Measurements from ENCODE around the gene CDH13. TPM values are rescaled to one million over a fixed set of nuclear protein-coding genes. Genes with fewer than 3 reads are reported as not detected.

Gene CDH13
- total RNA-seq, 2 experiments from 2014 or later, result not detected

- Histone ChIP-seq H3K27ac (ENCODE audit: low read depth, low read length, poor library complexity, severe bottlenecking) (no peak overlapping the region), H4K20me1 (ENCODE audit: insufficient read depth, low read length) (no peaks in the 10 kb centered on the region), H3K9me2 (ENCODE audit: insufficient read depth, low read length) (no peaks in the 10 kb centered on the region), H3K4me3 (ENCODE audit: low read depth, low read length, poor library complexity, severe bottlenecking) (no peak overlapping the region), H3K4me1 (ENCODE audit: insufficient read depth, low read length, poor library complexity, severe bottlenecking) (no peaks in the 10 kb centered on the region), H2AFZ (ENCODE audit: low read length) (no peak overlapping the region), H3K79me2 (ENCODE audit: insufficient read depth, low read depth, low read length) (no peaks in the 10 kb centered on the region), H3K4me2 (ENCODE audit: low read length) (no peak overlapping the region), H3K36me3 (ENCODE audit: insufficient read depth, low read length) (no peaks in the 10 kb centered on the region), H3K9me3 (ENCODE audit: low read length) (no peaks in the 10 kb centered on the region)
- no peak for DNase-seq (ENCODE audit: low spot score)
- no peak for TF ChIP-seq EZH2phosphoT487 (IDR thresholded peaks at IDR 0.05; ENCODE audit: borderline replicate concordance, low read depth, low read length)
- POLR2A ChIA-PET, result interaction anchor here (1.0 to 1.1 kb wide), 2 partner anchors 9 to 1829 kb away, joined by 3 to 7 read pairs; no protein-coding TSS in a partner anchor
- no TSS peak for BruUV-seq (replicated peaks)
- CTCF ChIA-PET (ENCODE audit: unreplicated experiment), result no interaction called here
- intact Hi-C loops (cut with micrococcal nuclease; ENCODE audit: unreplicated experiment), result no loop called here
Measured at GRCh38 chr16:82660966-82661365, 34.2 kb downstream of the CDH13 start.

GRCh38 chr16:82664181-82664580 lies 37.4 kb downstream of the CDH13 start:
- no peaks in the 10 kb centered on the region for H3K79me2 ChIP-seq (ENCODE audit: insufficient read depth, low read depth, low read length)
- H3K4me2 ChIP-seq (ENCODE audit: low read length), result no peak overlapping the region
- H3K27ac ChIP-seq (ENCODE audit: low read depth, low read length, poor library complexity, severe bottlenecking), result no peak overlapping the region
- BruUV-seq (replicated peaks), result no TSS peak
- no peaks in the 10 kb centered on the region for H4K20me1 ChIP-seq (ENCODE audit: insufficient read depth, low read length)
- TF ChIP-seq EZH2phosphoT487 (IDR thresholded peaks at IDR 0.05; ENCODE audit: borderline replicate concordance, low read depth, low read length), result no peak
- TF ChIP-seq CTCF (conservative IDR thresholded peaks at IDR 0.05; ENCODE audit: low read length), result no peak
- intact Hi-C loops (cut with micrococcal nuclease; ENCODE audit: unreplicated experiment), result no loop called here
- no peaks in the 10 kb centered on the region for H3K9me2 ChIP-seq (ENCODE audit: insufficient read depth, low read length)
- no peak for DNase-seq (ENCODE audit: low spot score)
- H2AFZ ChIP-seq (ENCODE audit: low read length), result no peak overlapping the region
- H3K9me3 ChIP-seq (ENCODE audit: low read length), result no peaks in the 10 kb centered on the region
- POLR2A ChIA-PET, result no interaction called here
- H3K36me3 ChIP-seq (ENCODE audit: insufficient read depth, low read length), result no peaks in the 10 kb centered on the region
- no peaks in the 10 kb centered on the region for H3K4me1 ChIP-seq (ENCODE audit: insufficient read depth, low read length, poor library complexity, severe bottlenecking)
- CTCF ChIA-PET (ENCODE audit: unreplicated experiment), result interaction anchor here (0.5 kb wide), 1 partner anchor 26 kb away, joined by 3 read pairs; no protein-coding TSS in a partner anchor
- no peak overlapping the region for H3K4me3 ChIP-seq (ENCODE audit: low read depth, low read length, poor library complexity, severe bottlenecking)

GRCh38 chr16:82665025-82665424 lies 38.3 kb downstream of the CDH13 start:
- H4K20me1 ChIP-seq (ENCODE audit: insufficient read depth, low read length), result no peaks in the 10 kb centered on the region
- H3K9me2 ChIP-seq (ENCODE audit: insufficient read depth, low read length), result no peaks in the 10 kb centered on the region
- DNase-seq (ENCODE audit: low spot score), result no peak
- H3K4me1 ChIP-seq (ENCODE audit: insufficient read depth, low read length, poor library complexity, severe bottlenecking), result no peaks in the 10 kb centered on the region
- no peak for TF ChIP-seq EZH2phosphoT487 (IDR thresholded peaks at IDR 0.05; ENCODE audit: borderline replicate concordance, low read depth, low read length)
- TF ChIP-seq CTCF (conservative IDR thresholded peaks at IDR 0.05; ENCODE audit: low read length), result no peak
- no peaks in the 10 kb centered on the region for H3K79me2 ChIP-seq (ENCODE audit: insufficient read depth, low read depth, low read length)
- H3K9me3 ChIP-seq (ENCODE audit: low read length), result no peaks in the 10 kb centered on the region
- H2AFZ ChIP-seq (ENCODE audit: low read length), result no peak overlapping the region
- no peaks in the 10 kb centered on the region for H3K36me3 ChIP-seq (ENCODE audit: insufficient read depth, low read length)
- POLR2A ChIA-PET, result no interaction called here
- H3K4me2 ChIP-seq (ENCODE audit: low read length), result no peak overlapping the region
- intact Hi-C loops (cut with micrococcal nuclease; ENCODE audit: unreplicated experiment), result no loop called here
- no peak overlapping the region for H3K4me3 ChIP-seq (ENCODE audit: low read depth, low read length, poor library complexity, severe bottlenecking)
- no peak overlapping the region for H3K27ac ChIP-seq (ENCODE audit: low read depth, low read length, poor library complexity, severe bottlenecking)
- no TSS peak for BruUV-seq (replicated peaks)
- CTCF ChIA-PET (ENCODE audit: unreplicated experiment), result no interaction called here

Measured in OCI-LY7 (cell line).